ENCODE results near the gene GTSE1. TPM values are rescaled to one million over a fixed set of nuclear protein-coding genes. Genes with fewer than 3 reads are reported as not detected.

The GTSE1 gene
- total and polyA plus RNA-seq, 2 of the 13 experiments (the other 11 are each of a cell fraction or from before 2014, with no cell fraction given), result 10.7 to 13.5 TPM

DNA sequence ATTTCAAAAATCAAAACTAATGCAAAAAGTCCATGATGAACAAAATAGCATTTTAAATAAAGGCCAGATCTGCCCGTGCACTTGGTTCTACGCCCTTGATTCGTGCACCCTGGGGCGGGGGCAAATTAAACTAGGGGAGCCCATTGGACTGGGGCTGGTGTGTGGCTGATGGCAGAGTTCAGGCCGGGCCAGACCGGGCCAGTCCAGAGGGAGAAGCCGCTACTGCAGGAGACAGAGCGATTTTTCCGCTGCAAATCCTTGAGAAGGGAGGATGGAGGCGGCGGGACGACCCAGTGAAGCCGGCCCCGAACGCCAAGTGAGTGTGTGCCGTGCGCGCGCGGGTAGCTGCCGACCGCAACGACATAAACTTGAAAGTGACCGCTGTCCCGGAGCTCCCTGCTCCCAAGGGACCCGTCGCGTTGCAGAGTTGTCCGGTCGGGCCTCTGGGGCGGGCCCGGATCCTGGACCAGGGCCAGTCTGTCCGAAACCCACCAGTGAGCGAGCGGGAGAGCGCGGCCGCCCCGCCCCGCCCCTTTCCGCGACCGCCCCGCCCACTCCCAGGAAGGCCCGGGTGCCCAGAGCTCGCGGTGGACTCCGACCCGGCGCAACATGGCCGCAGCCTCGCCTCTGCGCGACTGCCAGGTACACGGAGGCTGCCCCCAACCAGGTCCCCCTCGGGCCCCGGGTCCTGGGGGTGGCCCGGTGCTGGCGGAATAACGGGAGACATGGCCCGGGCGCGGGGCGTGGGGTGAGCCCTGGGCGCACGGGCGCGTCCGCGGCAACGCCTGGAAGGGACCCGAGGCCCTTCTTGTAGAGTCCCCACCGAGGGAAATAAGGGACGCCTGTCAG lies 29.0 kb upstream of the GTSE1 start, which contains the start of gene TTC38 (continued):
- TF ChIP-seq LRRFIP1 (CRISPR knock-in tag; conservative IDR thresholded peaks at IDR 0.05) (no peak), NFE2L1 (CRISPR knock-in tag; IDR thresholded peaks at IDR 0.05; ENCODE audit: borderline replicate concordance) (no peak), TRAFD1 (CRISPR knock-in tag; IDR thresholded peaks at IDR 0.05; ENCODE audit: borderline replicate concordance) (no peak), MTF1 (CRISPR knock-in tag; IDR thresholded peaks at IDR 0.05) (no peak; the same call in 1 of the 2 replicates), SYNCRIP (IDR thresholded peaks at IDR 0.05; ENCODE audit: insufficient read depth, low read depth, low read length) (no peak), PPARG (CRISPR knock-in tag; conservative IDR thresholded peaks at IDR 0.05) (peak; percentile 7; the same call in 1 of the 2 replicates), HOXA7 (CRISPR knock-in tag; IDR thresholded peaks at IDR 0.05) (no peak), GZF1 (CRISPR knock-in tag; IDR thresholded peaks at IDR 0.05) (no peak), SMC3 (IDR thresholded peaks at IDR 0.05; ENCODE audit: low read length) (no peak), PHB2 (IDR thresholded peaks at IDR 0.05; ENCODE audit: partially characterized antibody) (no peak), NPAS2 (CRISPR knock-in tag; IDR thresholded peaks at IDR 0.05; ENCODE audit: borderline replicate concordance) (no peak), MAFG (CRISPR knock-in tag; IDR thresholded peaks at IDR 0.05) (no peak), ZNF33B (CRISPR knock-in tag; IDR thresholded peaks at IDR 0.05) (no peak), TFDP1 (CRISPR knock-in tag; IDR thresholded peaks at IDR 0.05; ENCODE audit: borderline replicate concordance) (0 out of 2 replicates have a peak, but pooled peaks have one; percentile 27), HIVEP1 (CRISPR knock-in tag; IDR thresholded peaks at IDR 0.05) (no peak), NFYC (CRISPR knock-in tag; IDR thresholded peaks at IDR 0.05) (peak; percentile 57; the same call in 1 of the 2 replicates), KDM5A (IDR thresholded peaks at IDR 0.05; ENCODE audit: borderline replicate concordance, low read length) (peak; percentile 16; the same call in 1 of the 2 replicates), ZNF75D (CRISPR knock-in tag; IDR thresholded peaks at IDR 0.05; ENCODE audit: borderline replicate concordance) (no peak), PLSCR1 (CRISPR knock-in tag; IDR thresholded peaks at IDR 0.05; ENCODE audit: borderline replicate concordance) (no peak), GTF2F1 (IDR thresholded peaks at IDR 0.05; ENCODE audit: low read length) (no peak)
- TF ChIP-seq, protein P1, sequence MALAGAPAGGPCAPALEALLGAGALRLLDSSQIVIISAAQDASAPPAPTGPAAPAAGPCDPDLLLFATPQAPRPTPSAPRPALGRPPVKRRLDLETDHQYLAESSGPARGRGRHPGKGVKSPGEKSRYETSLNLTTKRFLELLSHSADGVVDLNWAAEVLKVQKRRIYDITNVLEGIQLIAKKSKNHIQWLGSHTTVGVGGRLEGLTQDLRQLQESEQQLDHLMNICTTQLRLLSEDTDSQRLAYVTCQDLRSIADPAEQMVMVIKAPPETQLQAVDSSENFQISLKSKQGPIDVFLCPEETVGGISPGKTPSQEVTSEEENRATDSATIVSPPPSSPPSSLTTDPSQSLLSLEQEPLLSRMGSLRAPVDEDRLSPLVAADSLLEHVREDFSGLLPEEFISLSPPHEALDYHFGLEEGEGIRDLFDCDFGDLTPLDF (CRISPR knock-in tag; IDR thresholded peaks at IDR 0.05), result no peak

Measured in HepG2 (cell line).